Bone marrow (tissue), 2 donors: ENCODE measurements around the gene RFX6.

Experiments
- DNase-seq, 2 donors: peaks; one replicate each; lab custom pipeline; 2025; lab: John Stamatoyannopoulos, UW

The RFX6 gene

GRCh38 chr6:116971959-116972358, 94.9 kb downstream of the RFX6 start:
- DNase-seq, result peak in 1 of 2 donors; percentile 11

- no peak for DNase-seq
Measured at GRCh38 chr6:116973976-116974375, 96.9 kb downstream of the RFX6 start.

GRCh38 chr6:116974526-116975316, 97.7 kb downstream of the RFX6 start:
- no peak for DNase-seq

- DNase-seq, result no peak
Measured at GRCh38 chr6:116975600-116975999, 98.6 kb downstream of the RFX6 start.

GRCh38 chr6:116979560-116979959, 102.5 kb downstream of the RFX6 start:
- no peak for DNase-seq
